OCI-LY3 (cell line): Measurements from ENCODE around the gene PLPP2.

Experiments
- H2AFZ ChIP-seq: fragments of 200-600, 300-600 bp; shearing (Covaris generic); 2 replicates; pipeline ENCODE4 v1.6.0; 2014; ENCODE audit warnings: antibody characterized with exemption, low read depth, low read length
- H3K27ac ChIP-seq: fragments of 200-600, 300-600 bp; sonication (generic); 2 replicates; pipeline ENCODE4 v1.5.1; 2014; ENCODE audit warnings: mild to moderate bottlenecking, low read length, moderate library complexity, mixed read lengths
- H3K27me3 ChIP-seq: fragments of 200-600, 300-600 bp; sonication (generic); 2 replicates; pipeline ENCODE4 v1.6.1; 2014; ENCODE audit warnings: low read depth, low read length, mixed read lengths
- H3K36me3 ChIP-seq: fragments of 200-600, 300-600 bp; sonication (generic); replicated peaks from 2 replicates; pipeline ENCODE3; 2014; ENCODE audit warnings: low read depth, low read length, mixed read lengths
- H3K4me1 ChIP-seq: fragments of 300-600, 200-600 bp; sonication (generic); 2 replicates; pipeline ENCODE4 v1.6.1; 2014; ENCODE audit warnings: low read length, mixed read lengths
- H3K4me2 ChIP-seq: fragments of 200-600, 300-600 bp; sonication (generic); 2 replicates; pipeline ENCODE4 v1.6.1; 2014; ENCODE audit warnings: low read length, mixed read lengths
- H3K4me3 ChIP-seq: fragments of 300-600, 200-600 bp; sonication (generic); 2 replicates; pipeline ENCODE4 v1.5.1; 2014; ENCODE audit warnings: antibody characterized with exemption, mild to moderate bottlenecking, low read length, moderate library complexity
- H3K79me2 ChIP-seq: fragments of 300-600, 200-600 bp; shearing (Covaris generic); 2 replicates; pipeline ENCODE4 v1.6.1; 2014; ENCODE audit warnings: mild to moderate bottlenecking, low read length, mixed read lengths
- H3K9ac ChIP-seq: fragments of 300-600, 200-600 bp; shearing (Covaris generic); 2 replicates; pipeline ENCODE4 v1.6.0; 2014; ENCODE audit warnings: mild to moderate bottlenecking, low read length, moderate library complexity
- H3K9me3 ChIP-seq: fragments of 200-600, 300-600 bp; shearing (Covaris generic); 2 replicates; pipeline ENCODE4 v1.6.1; 2014; ENCODE audit warnings: low read length, mixed read lengths; ENCODE audit not compliant: insufficient read depth
- H4K20me1 ChIP-seq: fragments of 200-600, 300-600 bp; sonication (generic); 2 replicates; pipeline ENCODE4 v1.6.1; 2016; ENCODE audit warnings: low read length, mixed read lengths; ENCODE audit not compliant: insufficient read depth
- CTCF ChIP-seq: fragments of 200-600, 300-600 bp; sonication (generic); IDR thresholded peaks from 2 replicates; pipeline ENCODE4 v1.5.1; 2014; ENCODE audit warnings: antibody characterized with exemption, low read length, low read depth
- EZH2phosphoT487 ChIP-seq: fragments of 200-600 bp; shearing (Covaris generic); IDR thresholded peaks from 2 replicates; pipeline ENCODE4 v1.6.1; 2018; ENCODE audit warnings: antibody characterized with exemption, mixed run types, low read depth

Gene PLPP2

DNA sequence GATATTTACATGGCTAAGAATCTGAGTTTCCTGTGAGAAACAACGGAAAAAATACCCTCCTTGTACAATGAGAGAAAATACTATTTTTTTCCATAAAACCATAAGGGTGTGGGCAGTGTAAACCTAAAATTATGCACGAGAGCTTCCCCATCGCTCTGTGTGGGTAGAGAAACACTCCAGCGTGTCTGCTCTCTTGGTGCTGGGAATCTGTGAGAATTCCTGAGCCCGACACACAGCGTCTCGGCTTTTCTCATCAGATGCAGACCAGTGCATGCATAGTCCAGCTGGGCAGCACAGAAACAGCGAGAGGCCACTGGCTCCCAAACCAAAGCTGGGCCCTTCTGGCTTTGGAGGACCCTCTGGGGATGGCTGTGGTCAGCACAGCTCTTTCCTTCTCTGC lies 12.0 kb downstream of the PLPP2 start:
- Histone ChIP-seq H2AFZ (no peak overlapping the region), H3K4me3 (no peak overlapping the region), H3K9ac (no peak overlapping the region), H3K79me2 (no peaks in the 10 kb centered on the region), H3K36me3 (no peaks in the 10 kb centered on the region), H3K4me1 (no peaks in the 10 kb centered on the region), H4K20me1 (no peaks in the 10 kb centered on the region), H3K4me2 (no peak overlapping the region), H3K27ac (no peak overlapping the region), H3K27me3 (0 out of 2 replicates have a peak, but pooled peaks cover 3% of the 10 kb centered on the region), H3K9me3 (no peaks in the 10 kb centered on the region)
- TF ChIP-seq EZH2phosphoT487 = no peak
- TF ChIP-seq CTCF = no peak

GRCh38 chr19:277581-278165 lies 13.5 kb downstream of the PLPP2 start:
- H3K27ac ChIP-seq = no peak overlapping the region
- H4K20me1 ChIP-seq = no peaks in the 10 kb centered on the region
- no peak for TF ChIP-seq CTCF
- TF ChIP-seq EZH2phosphoT487 = no peak
- H3K4me3 ChIP-seq = no peak overlapping the region
- H2AFZ ChIP-seq = no peak overlapping the region
- H3K9me3 ChIP-seq = no peaks in the 10 kb centered on the region
- no peaks in the 10 kb centered on the region for H3K36me3 ChIP-seq
- no peak overlapping the region for H3K4me2 ChIP-seq
- peaks cover 3% of the 10 kb centered on the region; the same call in 1 of the 2 replicates for H3K27me3 ChIP-seq
- no peaks in the 10 kb centered on the region for H3K79me2 ChIP-seq
- H3K4me1 ChIP-seq = no peaks in the 10 kb centered on the region
- no peak overlapping the region for H3K9ac ChIP-seq

DNA sequence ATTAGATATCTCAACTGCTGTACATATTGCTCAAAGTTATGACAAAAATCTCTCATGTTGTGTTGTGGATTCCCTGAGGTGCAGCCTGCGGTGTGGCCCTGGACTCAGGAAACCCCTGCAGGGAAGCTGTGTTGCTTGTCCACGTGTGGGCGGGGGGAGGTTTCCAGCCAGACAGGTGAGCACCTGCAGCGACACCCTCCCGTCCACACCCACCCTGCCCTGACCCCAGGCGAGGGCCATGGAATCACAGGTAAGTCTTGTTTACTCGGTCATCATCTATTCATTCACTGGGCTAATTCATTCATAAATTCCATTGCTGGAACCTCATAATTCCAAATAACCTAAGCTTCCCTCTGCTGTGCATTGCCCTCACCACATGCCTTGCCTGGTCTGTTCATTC lies 14.1 kb downstream of the PLPP2 start:
- TF ChIP-seq CTCF (no peak), EZH2phosphoT487 (no peak)
- Histone ChIP-seq H3K4me3 (no peak overlapping the region), H3K36me3 (no peaks in the 10 kb centered on the region)

DNA sequence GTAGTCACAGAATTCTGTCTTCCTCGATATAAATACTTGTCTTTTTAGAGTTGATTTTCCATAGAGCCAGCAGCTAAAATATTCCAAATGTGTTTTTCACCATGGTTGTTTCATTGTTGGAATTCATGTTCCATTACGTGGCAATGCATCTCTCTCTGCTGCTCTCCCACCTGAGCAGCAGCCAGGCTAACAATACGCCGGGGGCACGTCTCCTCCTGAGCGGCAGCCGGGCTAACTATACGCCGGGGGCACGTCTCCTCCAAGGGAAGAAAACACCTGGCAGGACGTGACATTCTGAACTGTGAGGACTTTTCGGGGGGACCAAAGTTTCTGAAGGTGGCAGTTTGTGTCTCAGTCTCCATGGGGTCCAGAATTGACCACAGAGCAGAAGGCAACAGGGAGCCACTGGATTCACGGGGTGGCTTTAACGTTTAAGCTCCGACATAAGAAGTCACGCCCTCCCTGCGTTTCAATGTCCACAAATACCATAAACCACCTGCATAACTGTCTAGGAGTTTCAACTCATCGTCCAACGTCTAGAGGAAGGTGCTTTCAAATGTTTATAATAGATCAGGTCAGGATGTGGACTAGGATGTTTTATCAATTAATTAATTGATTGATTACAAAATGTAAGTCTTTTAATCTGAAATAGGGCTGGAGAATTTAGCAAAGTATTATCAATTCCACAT lies 15.1 kb downstream of the PLPP2 start:
- H2AFZ ChIP-seq = no peak overlapping the region
- H4K20me1 ChIP-seq = no peaks in the 10 kb centered on the region
- no peaks in the 10 kb centered on the region for H3K36me3 ChIP-seq
- H3K4me1 ChIP-seq = no peaks in the 10 kb centered on the region
- no peak overlapping the region for H3K9ac ChIP-seq
- no peak for TF ChIP-seq CTCF
- no peak for TF ChIP-seq EZH2phosphoT487
- H3K79me2 ChIP-seq = no peaks in the 10 kb centered on the region
- H3K4me2 ChIP-seq = no peak overlapping the region
- no peak overlapping the region for H3K27ac ChIP-seq
- H3K4me3 ChIP-seq = no peak overlapping the region
- H3K9me3 ChIP-seq = no peaks in the 10 kb centered on the region
- H3K27me3 ChIP-seq = peaks cover 3% of the 10 kb centered on the region; the same call in 1 of the 2 replicates

More for the DNA sequence above, 14.1 kb downstream of the PLPP2 start:
- no peaks in the 10 kb centered on the region for H3K79me2 ChIP-seq
- no peaks in the 10 kb centered on the region for H4K20me1 ChIP-seq
- no peak overlapping the region for H3K9ac ChIP-seq
- no peaks in the 10 kb centered on the region for H3K4me1 ChIP-seq
- no peak overlapping the region for H3K4me2 ChIP-seq
- no peak overlapping the region for H2AFZ ChIP-seq
- H3K27ac ChIP-seq = no peak overlapping the region
- H3K27me3 ChIP-seq = peaks cover 3% of the 10 kb centered on the region; the same call in 1 of the 2 replicates
- H3K9me3 ChIP-seq = no peaks in the 10 kb centered on the region
